ENCODE measurements around the gene OR14K1. TPM values are rescaled to one million over a fixed set of nuclear protein-coding genes. Genes with fewer than 3 reads are reported as not detected.
"Not testable (repeated sequence)": the region's sequence is repeated elsewhere in the genome, so short reads cannot be mapped to it uniquely, and the experiment has no call there.

Gene OR14K1
- 0.52 TPM for total RNA-seq

DNA sequence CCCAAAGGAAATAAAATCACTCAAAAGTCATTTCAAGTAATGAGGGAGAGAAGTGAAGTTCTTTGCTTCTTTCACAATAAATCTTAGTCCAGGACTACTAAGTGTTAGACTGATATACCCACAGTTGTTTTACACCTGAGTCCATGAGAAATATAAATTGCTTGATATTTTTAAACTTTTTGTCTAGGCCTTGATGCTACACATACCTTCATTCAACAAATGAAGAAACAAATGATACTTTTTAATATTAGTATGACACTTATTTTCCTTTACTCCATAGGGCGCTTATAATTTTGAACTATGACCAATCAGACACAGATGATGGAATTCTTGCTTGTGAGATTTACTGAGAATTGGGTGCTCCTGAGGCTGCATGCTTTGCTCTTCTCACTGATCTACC is at the start of gene OR14K1:
Gene OR14K1 (plus strand): TSS at position 301 of the 400 bp plus-strand sequence. CDS start 0 bp downstream, at position 301.
- H3K36me3 ChIP-seq (ENCODE audit: control insufficient read depth in 3 of 3, insufficient read depth in 3 of 3, low read length in 3 of 3), result no peaks in the 10 kb centered on the region
- no peak within 1 kb of the TSS for H3K9ac ChIP-seq (ENCODE audit: low read depth in 1 of 3, low read length in 3 of 3)
- no peak within 1 kb of the TSS for H3K27ac ChIP-seq (ENCODE audit: low read depth, low read length)
- H3K4me3 ChIP-seq (ENCODE audit: low read length in 3 of 3), result no peak within 1 kb of the TSS
- no peaks in the 10 kb centered on the region for H3K27me3 ChIP-seq (ENCODE audit: control insufficient read depth in 3 of 3, insufficient read depth in 3 of 3, low read length in 3 of 3)
- peaks cover 0 to 2% (median 0%) of the 10 kb centered on the region in 3 donors for H3K9me3 ChIP-seq (ENCODE audit: control insufficient read depth in 3 of 3, low read length in 3 of 3)
- no peaks in the 10 kb centered on the region for H3K4me1 ChIP-seq (ENCODE audit: control insufficient read depth in 3 of 3, insufficient read depth in 3 of 3, low read length in 3 of 3)

DNA sequence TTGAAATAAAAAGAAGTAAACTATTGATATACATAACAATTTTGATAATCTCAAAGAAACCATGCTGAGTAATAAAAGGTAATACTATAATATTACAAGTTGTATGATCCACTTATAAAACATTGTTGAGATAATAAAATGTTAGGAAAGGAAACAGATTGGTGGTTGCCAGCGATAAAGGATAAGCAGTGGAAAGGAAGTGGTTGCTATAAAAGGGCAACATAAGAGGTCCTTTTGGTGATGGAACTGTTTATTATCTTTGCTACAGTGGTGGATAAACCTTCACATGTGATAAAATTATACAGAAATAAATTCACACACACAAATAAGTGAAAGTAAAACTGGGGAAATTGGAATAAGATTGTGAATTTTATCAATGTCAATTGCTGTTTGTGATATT is 37.1 kb upstream of the OR14K1 start:
- Histone ChIP-seq H3K4me3 (ENCODE audit: low read length in 3 of 3) (no peak overlapping the region), H3K9ac (ENCODE audit: low read depth in 1 of 3, low read length in 3 of 3) (no peak overlapping the region), H3K9me3 (ENCODE audit: control insufficient read depth in 3 of 3, low read length in 3 of 3) (no peaks in the 10 kb centered on the region), H3K4me1 (ENCODE audit: control insufficient read depth in 3 of 3, insufficient read depth in 3 of 3, low read length in 3 of 3) (no peaks in the 10 kb centered on the region), H3K36me3 (ENCODE audit: control insufficient read depth in 3 of 3, insufficient read depth in 3 of 3, low read length in 3 of 3) (no peaks in the 10 kb centered on the region), H3K27me3 (ENCODE audit: control insufficient read depth in 3 of 3, insufficient read depth in 3 of 3, low read length in 3 of 3) (no peaks in the 10 kb centered on the region), H3K27ac (ENCODE audit: low read depth, low read length) (no peak overlapping the region)

- not testable (repeated sequence) for H3K4me3 ChIP-seq (ENCODE audit: low read length in 3 of 3); H3K9me3 ChIP-seq (ENCODE audit: control insufficient read depth in 3 of 3, low read length in 3 of 3); H3K27ac ChIP-seq (ENCODE audit: low read depth, low read length); H3K36me3 ChIP-seq (ENCODE audit: control insufficient read depth in 3 of 3, insufficient read depth in 3 of 3, low read length in 3 of 3); H3K9ac ChIP-seq (ENCODE audit: low read depth in 1 of 3, low read length in 3 of 3); H3K27me3 ChIP-seq (ENCODE audit: control insufficient read depth in 3 of 3, insufficient read depth in 3 of 3, low read length in 3 of 3); H3K4me1 ChIP-seq (ENCODE audit: control insufficient read depth in 3 of 3, insufficient read depth in 3 of 3, low read length in 3 of 3)
These were observed 27.7 kb upstream of the OR14K1 start for GRCh38 chr1:247710681-247711080.

GRCh38 chr1:247713753-247714152 is 24.7 kb upstream of the OR14K1 start:
- Histone ChIP-seq H3K27me3 (ENCODE audit: control insufficient read depth in 3 of 3, insufficient read depth in 3 of 3, low read length in 3 of 3) (no peaks in the 10 kb centered on the region), H3K27ac (ENCODE audit: low read depth, low read length) (no peak overlapping the region), H3K4me3 (ENCODE audit: low read length in 3 of 3) (no peak overlapping the region), H3K9ac (ENCODE audit: low read depth in 1 of 3, low read length in 3 of 3) (no peak overlapping the region), H3K36me3 (ENCODE audit: control insufficient read depth in 3 of 3, insufficient read depth in 3 of 3, low read length in 3 of 3) (no peaks in the 10 kb centered on the region), H3K9me3 (ENCODE audit: control insufficient read depth in 3 of 3, low read length in 3 of 3) (peaks cover 0 to 2% (median 0%) of the 10 kb centered on the region in 3 donors), H3K4me1 (ENCODE audit: control insufficient read depth in 3 of 3, insufficient read depth in 3 of 3, low read length in 3 of 3) (no peaks in the 10 kb centered on the region)

- Histone ChIP-seq H3K9me3 (ENCODE audit: control insufficient read depth in 3 of 3, low read length in 3 of 3) (peaks cover 0 to 4% (median 2%) of the 10 kb centered on the region in 3 donors), H3K27me3 (ENCODE audit: control insufficient read depth in 3 of 3, insufficient read depth in 3 of 3, low read length in 3 of 3) (no peaks in the 10 kb centered on the region), H3K9ac (ENCODE audit: low read depth in 1 of 3, low read length in 3 of 3) (no peak within 1 kb of the TSS), H3K27ac (ENCODE audit: low read depth, low read length) (no peak within 1 kb of the TSS), H3K4me3 (ENCODE audit: low read length in 3 of 3) (no peak within 1 kb of the TSS), H3K36me3 (ENCODE audit: control insufficient read depth in 3 of 3, insufficient read depth in 3 of 3, low read length in 3 of 3) (no peaks in the 10 kb centered on the region), H3K4me1 (ENCODE audit: control insufficient read depth in 3 of 3, insufficient read depth in 3 of 3, low read length in 3 of 3) (no peaks in the 10 kb centered on the region)
These were observed 21.9 kb upstream of the OR14K1 start, which contains the start of gene OR6F1 for GRCh38 chr1:247716546-247716945. TSS of gene OR6F1 (minus strand) at chr1:247716646. CDS start at chr1:247712755, 3,891 bp downstream.

GRCh38 chr1:247721222-247721621 is 17.2 kb upstream of the OR14K1 start:
- no peak overlapping the region for H3K4me3 ChIP-seq (ENCODE audit: low read length in 3 of 3)
- no peak overlapping the region for H3K27ac ChIP-seq (ENCODE audit: low read depth, low read length)
- H3K4me1 ChIP-seq (ENCODE audit: control insufficient read depth in 3 of 3, insufficient read depth in 3 of 3, low read length in 3 of 3), result no peaks in the 10 kb centered on the region
- H3K27me3 ChIP-seq (ENCODE audit: control insufficient read depth in 3 of 3, insufficient read depth in 3 of 3, low read length in 3 of 3), result no peaks in the 10 kb centered on the region
- peaks cover 0 to 4% (median 2%) of the 10 kb centered on the region in 3 donors for H3K9me3 ChIP-seq (ENCODE audit: control insufficient read depth in 3 of 3, low read length in 3 of 3)
- no peaks in the 10 kb centered on the region for H3K36me3 ChIP-seq (ENCODE audit: control insufficient read depth in 3 of 3, insufficient read depth in 3 of 3, low read length in 3 of 3)
- no peak overlapping the region for H3K9ac ChIP-seq (ENCODE audit: low read depth in 1 of 3, low read length in 3 of 3)

DNA sequence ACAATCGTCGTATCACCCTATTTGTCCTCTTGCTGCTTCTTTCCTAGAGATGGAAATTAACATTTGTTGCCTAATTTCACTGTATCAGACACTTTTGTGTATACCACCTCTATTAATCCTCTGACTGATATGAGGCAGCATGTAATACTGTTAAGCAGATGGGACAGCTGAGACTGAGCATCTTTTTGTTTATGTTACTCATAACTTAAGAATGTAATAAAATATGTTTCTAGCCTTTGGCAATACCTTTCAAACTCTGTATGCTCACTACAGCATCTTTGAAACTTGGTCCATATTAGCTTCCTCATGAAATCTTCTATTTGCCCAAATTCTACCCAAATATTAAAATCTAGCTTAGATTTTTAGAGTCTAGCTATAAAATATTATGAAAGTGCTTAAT is 2.3 kb downstream of the OR14K1 start:
- Histone ChIP-seq H3K4me3 (ENCODE audit: low read length in 3 of 3) (no peak overlapping the region), H3K9ac (ENCODE audit: low read depth in 1 of 3, low read length in 3 of 3) (no peak overlapping the region), H3K4me1 (ENCODE audit: control insufficient read depth in 3 of 3, insufficient read depth in 3 of 3, low read length in 3 of 3) (no peaks in the 10 kb centered on the region), H3K36me3 (ENCODE audit: control insufficient read depth in 3 of 3, insufficient read depth in 3 of 3, low read length in 3 of 3) (no peaks in the 10 kb centered on the region), H3K27me3 (ENCODE audit: control insufficient read depth in 3 of 3, insufficient read depth in 3 of 3, low read length in 3 of 3) (no peaks in the 10 kb centered on the region), H3K9me3 (ENCODE audit: control insufficient read depth in 3 of 3, low read length in 3 of 3) (peaks cover 0 to 2% (median 0%) of the 10 kb centered on the region in 3 donors), H3K27ac (ENCODE audit: low read depth, low read length) (no peak overlapping the region)

DNA sequence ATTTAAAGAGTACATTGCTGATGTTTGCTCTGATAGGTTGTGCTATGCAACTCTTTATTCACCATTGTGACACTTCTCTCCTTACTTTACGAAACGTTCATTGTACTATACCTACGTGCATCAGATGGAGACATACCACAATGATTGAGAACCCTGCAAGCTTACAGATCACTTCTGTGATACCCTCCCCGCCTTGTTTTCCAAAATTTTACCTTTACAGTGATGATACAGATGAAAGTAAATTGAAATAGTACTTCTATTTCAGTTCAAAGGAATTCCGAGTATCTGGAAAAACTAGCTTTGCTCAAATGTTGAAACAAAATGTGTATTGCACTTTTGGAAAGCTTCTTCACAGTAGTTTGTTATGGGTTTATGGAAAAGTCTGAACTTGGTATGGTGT is 3.3 kb downstream of the OR14K1 start:
- Histone ChIP-seq H3K9me3 (ENCODE audit: control insufficient read depth in 3 of 3, low read length in 3 of 3) (peaks cover 0 to 2% (median 0%) of the 10 kb centered on the region in 3 donors), H3K4me1 (ENCODE audit: control insufficient read depth in 3 of 3, insufficient read depth in 3 of 3, low read length in 3 of 3) (no peaks in the 10 kb centered on the region), H3K27me3 (ENCODE audit: control insufficient read depth in 3 of 3, insufficient read depth in 3 of 3, low read length in 3 of 3) (no peaks in the 10 kb centered on the region), H3K27ac (ENCODE audit: low read depth, low read length) (no peak overlapping the region), H3K36me3 (ENCODE audit: control insufficient read depth in 3 of 3, insufficient read depth in 3 of 3, low read length in 3 of 3) (no peaks in the 10 kb centered on the region), H3K9ac (ENCODE audit: low read depth in 1 of 3, low read length in 3 of 3) (no peak overlapping the region), H3K4me3 (ENCODE audit: low read length in 3 of 3) (no peak overlapping the region)

DNA sequence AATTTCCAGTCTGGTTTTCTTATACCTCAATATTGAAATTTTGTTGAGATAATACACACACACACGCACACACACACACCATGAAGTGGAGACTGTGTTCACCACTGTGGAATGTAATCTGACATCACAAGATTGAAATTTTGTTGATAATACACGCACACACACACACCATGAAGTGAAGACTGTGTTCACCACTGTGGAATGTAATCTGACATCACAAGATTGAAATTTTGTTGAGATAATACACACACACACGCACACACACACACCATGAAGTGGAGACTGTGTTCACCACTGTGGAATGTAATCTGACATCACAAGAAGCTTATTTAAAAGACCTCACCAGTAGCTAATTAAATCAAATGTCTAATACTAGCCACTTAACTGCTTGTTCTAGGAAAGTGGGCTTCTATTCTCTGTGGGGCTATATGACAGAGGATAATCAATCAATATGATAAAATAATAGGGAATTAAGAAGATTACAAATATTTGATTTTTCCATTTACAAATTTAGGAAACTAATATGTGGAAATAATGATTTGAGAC is 3.9 kb downstream of the OR14K1 start:
- not testable (repeated sequence) for H3K4me1 ChIP-seq (ENCODE audit: control insufficient read depth in 3 of 3, insufficient read depth in 3 of 3, low read length in 3 of 3); H3K36me3 ChIP-seq (ENCODE audit: control insufficient read depth in 3 of 3, insufficient read depth in 3 of 3, low read length in 3 of 3); H3K27ac ChIP-seq (ENCODE audit: low read depth, low read length); H3K9ac ChIP-seq (ENCODE audit: low read depth in 1 of 3, low read length in 3 of 3); H3K4me3 ChIP-seq (ENCODE audit: low read length in 3 of 3); H3K9me3 ChIP-seq (ENCODE audit: control insufficient read depth in 3 of 3, low read length in 3 of 3); H3K27me3 ChIP-seq (ENCODE audit: control insufficient read depth in 3 of 3, insufficient read depth in 3 of 3, low read length in 3 of 3)

DNA sequence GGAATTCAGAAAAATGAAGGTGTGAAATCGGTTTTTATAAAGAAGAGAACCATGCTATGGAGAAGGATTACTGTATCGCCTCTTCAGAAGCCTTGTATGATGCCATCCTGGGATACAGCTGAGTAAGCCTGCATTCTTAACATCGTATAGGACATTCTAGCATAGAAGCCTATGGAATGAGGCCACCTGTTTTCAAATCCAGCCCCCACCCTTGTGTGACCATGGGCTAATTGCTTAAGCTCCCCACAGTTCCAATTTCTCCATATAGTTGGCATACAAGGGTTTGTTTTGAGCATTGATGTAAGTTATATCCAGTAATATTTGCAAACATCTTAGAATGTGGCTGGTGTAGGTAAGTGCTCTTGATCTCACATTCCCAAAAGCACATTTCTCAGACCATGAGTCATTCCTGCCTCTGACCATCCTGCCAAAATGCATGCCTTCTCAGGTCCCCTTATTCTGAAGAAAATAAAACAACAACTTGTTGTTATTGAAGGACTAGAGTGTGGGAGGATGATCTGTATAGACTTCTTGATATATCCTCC is 8.0 kb downstream of the OR14K1 start:
- Histone ChIP-seq H3K9ac (ENCODE audit: low read depth in 1 of 3, low read length in 3 of 3) (no peak overlapping the region), H3K36me3 (ENCODE audit: control insufficient read depth in 3 of 3, insufficient read depth in 3 of 3, low read length in 3 of 3) (no peaks in the 10 kb centered on the region), H3K9me3 (ENCODE audit: control insufficient read depth in 3 of 3, low read length in 3 of 3) (peaks cover 0 to 5% (median 4%) of the 10 kb centered on the region in 3 donors), H3K4me1 (ENCODE audit: control insufficient read depth in 3 of 3, insufficient read depth in 3 of 3, low read length in 3 of 3) (no peaks in the 10 kb centered on the region), H3K27me3 (ENCODE audit: control insufficient read depth in 3 of 3, insufficient read depth in 3 of 3, low read length in 3 of 3) (no peaks in the 10 kb centered on the region), H3K4me3 (ENCODE audit: low read length in 3 of 3) (no peak overlapping the region), H3K27ac (ENCODE audit: low read depth, low read length) (no peak overlapping the region)
